ENCODE data around the gene JMJD8. TPM values are rescaled to one million over a fixed set of nuclear protein-coding genes. Genes with fewer than 3 reads are reported as not detected.

JMJD8 gene
- total RNA-seq, 2 experiments from 2014 or later, result 22.0 to 23.6 TPM

DNA sequence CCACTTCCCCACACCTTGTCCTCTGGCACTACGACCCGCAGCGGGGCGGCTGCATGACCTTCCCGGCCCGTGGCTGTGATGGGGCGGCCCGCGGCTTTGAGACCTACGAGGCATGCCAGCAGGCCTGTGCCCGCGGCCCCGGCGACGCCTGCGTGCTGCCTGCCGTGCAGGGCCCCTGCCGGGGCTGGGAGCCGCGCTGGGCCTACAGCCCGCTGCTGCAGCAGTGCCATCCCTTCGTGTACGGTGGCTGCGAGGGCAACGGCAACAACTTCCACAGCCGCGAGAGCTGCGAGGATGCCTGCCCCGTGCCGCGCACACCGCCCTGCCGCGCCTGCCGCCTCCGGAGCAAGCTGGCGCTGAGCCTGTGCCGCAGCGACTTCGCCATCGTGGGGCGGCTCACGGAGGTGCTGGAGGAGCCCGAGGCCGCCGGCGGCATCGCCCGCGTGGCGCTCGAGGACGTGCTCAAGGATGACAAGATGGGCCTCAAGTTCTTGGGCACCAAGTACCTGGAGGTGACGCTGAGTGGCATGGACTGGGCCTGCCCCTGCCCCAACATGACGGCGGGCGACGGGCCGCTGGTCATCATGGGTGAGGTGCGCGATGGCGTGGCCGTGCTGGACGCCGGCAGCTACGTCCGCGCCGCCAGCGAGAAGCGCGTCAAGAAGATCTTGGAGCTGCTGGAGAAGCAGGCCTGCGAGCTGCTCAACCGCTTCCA lies 50.6 kb downstream of the JMJD8 start:
- H3K36me3 ChIP-seq (ENCODE audit: insufficient read depth, low read length), result no peaks in the 10 kb centered on the region
- ChIA-PET CTCF (no interaction called here), POLR2A (no interaction called here)
- ATAC-seq (ENCODE audit: poor library complexity) (no peak), DNase-seq (no peak)
- no peaks in the 10 kb centered on the region for H3K27me3 ChIP-seq (ENCODE audit: control insufficient read depth in 1 of 2, insufficient read depth in 2 of 2, low read length in 2 of 2)
- H3K36me3 Mint-ChIP-seq (ENCODE audit: low read depth), result peaks cover 9% of the 10 kb centered on the region
- H3K4me1 ChIP-seq (ENCODE audit: insufficient read depth, low read length), result peaks cover 36% of the 10 kb centered on the region
- H3K4me1 Mint-ChIP-seq (ENCODE audit: low read depth), result peaks cover 8% of the 10 kb centered on the region
- H3K27me3 Mint-ChIP-seq, result peaks cover 6% of the 10 kb centered on the region
- H3K4me3 Mint-ChIP-seq, result peak overlapping the region; percentile 79
- H3K9me3 Mint-ChIP-seq, result no peaks in the 10 kb centered on the region
- no peak overlapping the region for H3K4me3 ChIP-seq (ENCODE audit: low read length)
- no peak overlapping the region for H3K27ac Mint-ChIP-seq
- H3K9me3 ChIP-seq (ENCODE audit: control insufficient read depth in 1 of 2, insufficient read depth in 1 of 2, low read length in 2 of 2), result peaks cover 0 to 10% of the 10 kb centered on the region in 2 experiments
- H3K27ac ChIP-seq (ENCODE audit: low read depth in 1 of 2, low read length in 2 of 2), result no peak overlapping the region
- intact Hi-C loops (cut with DNase I, micrococcal nuclease), result no loop called here
- TF ChIP-seq, protein P1, sequence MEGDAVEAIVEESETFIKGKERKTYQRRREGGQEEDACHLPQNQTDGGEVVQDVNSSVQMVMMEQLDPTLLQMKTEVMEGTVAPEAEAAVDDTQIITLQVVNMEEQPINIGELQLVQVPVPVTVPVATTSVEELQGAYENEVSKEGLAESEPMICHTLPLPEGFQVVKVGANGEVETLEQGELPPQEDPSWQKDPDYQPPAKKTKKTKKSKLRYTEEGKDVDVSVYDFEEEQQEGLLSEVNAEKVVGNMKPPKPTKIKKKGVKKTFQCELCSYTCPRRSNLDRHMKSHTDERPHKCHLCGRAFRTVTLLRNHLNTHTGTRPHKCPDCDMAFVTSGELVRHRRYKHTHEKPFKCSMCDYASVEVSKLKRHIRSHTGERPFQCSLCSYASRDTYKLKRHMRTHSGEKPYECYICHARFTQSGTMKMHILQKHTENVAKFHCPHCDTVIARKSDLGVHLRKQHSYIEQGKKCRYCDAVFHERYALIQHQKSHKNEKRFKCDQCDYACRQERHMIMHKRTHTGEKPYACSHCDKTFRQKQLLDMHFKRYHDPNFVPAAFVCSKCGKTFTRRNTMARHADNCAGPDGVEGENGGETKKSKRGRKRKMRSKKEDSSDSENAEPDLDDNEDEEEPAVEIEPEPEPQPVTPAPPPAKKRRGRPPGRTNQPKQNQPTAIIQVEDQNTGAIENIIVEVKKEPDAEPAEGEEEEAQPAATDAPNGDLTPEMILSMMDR (IDR thresholded peaks at IDR 0.05), result no peak

DNA sequence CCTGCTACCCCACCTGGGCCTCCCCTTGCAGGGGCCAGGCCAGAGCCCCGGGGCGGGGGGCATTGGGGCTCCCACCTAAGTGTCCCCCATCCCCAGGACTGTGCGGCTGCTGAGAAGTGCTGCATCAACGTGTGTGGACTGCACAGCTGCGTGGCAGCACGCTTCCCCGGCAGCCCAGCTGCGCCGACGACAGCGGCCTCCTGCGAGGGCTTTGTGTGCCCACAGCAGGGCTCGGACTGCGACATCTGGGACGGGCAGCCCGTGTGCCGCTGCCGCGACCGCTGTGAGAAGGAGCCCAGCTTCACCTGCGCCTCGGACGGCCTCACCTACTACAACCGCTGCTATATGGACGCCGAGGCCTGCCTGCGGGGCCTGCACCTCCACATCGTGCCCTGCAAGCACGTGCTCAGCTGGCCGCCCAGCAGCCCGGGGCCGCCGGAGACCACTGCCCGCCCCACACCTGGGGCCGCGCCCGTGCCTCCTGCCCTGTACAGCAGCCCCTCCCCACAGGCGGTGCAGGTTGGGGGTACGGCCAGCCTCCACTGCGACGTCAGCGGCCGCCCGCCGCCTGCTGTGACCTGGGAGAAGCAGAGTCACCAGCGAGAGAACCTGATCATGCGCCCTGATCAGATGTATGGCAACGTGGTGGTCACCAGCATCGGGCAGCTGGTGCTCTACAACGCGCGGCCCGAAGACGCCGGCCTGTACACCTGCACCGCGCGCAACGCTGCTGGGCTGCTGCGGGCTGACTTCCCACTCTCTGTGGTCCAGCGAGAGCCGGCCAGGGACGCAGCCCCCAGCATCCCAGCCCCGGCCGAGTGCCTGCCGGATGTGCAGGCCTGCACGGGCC lies 51.4 kb downstream of the JMJD8 start:
- Histone ChIP-seq H3K36me3 (ENCODE audit: insufficient read depth, low read length) (no peaks in the 10 kb centered on the region), H3K9me3 (ENCODE audit: control insufficient read depth in 1 of 2, insufficient read depth in 1 of 2, low read length in 2 of 2) (peaks cover 0 to 6% of the 10 kb centered on the region in 2 experiments), H3K27ac (ENCODE audit: low read depth in 1 of 2, low read length in 2 of 2) (no peak overlapping the region), H3K4me1 (ENCODE audit: insufficient read depth, low read length) (peaks cover 34% of the 10 kb centered on the region), H3K27me3 (ENCODE audit: control insufficient read depth in 1 of 2, insufficient read depth in 2 of 2, low read length in 2 of 2) (no peaks in the 10 kb centered on the region), H3K4me3 (ENCODE audit: low read length) (no peak overlapping the region)
- ATAC-seq (ENCODE audit: poor library complexity) (no peak), DNase-seq (peak in 1 of 14 experiments; percentile 42)
- ChIA-PET POLR2A (no interaction called here), CTCF (no interaction called here)
- no peak overlapping the region for H3K4me3 Mint-ChIP-seq
- H3K36me3 Mint-ChIP-seq (ENCODE audit: low read depth), result peaks cover 9% of the 10 kb centered on the region
- intact Hi-C loops (cut with DNase I, micrococcal nuclease), result no loop called here
- peaks cover 6% of the 10 kb centered on the region for H3K27me3 Mint-ChIP-seq
- no peaks in the 10 kb centered on the region for H3K9me3 Mint-ChIP-seq
- TF ChIP-seq, protein P1 (IDR thresholded peaks at IDR 0.05), result no peak
- H3K27ac Mint-ChIP-seq, result no peak overlapping the region
- peaks cover 8% of the 10 kb centered on the region for H3K4me1 Mint-ChIP-seq (ENCODE audit: low read depth)

DNA sequence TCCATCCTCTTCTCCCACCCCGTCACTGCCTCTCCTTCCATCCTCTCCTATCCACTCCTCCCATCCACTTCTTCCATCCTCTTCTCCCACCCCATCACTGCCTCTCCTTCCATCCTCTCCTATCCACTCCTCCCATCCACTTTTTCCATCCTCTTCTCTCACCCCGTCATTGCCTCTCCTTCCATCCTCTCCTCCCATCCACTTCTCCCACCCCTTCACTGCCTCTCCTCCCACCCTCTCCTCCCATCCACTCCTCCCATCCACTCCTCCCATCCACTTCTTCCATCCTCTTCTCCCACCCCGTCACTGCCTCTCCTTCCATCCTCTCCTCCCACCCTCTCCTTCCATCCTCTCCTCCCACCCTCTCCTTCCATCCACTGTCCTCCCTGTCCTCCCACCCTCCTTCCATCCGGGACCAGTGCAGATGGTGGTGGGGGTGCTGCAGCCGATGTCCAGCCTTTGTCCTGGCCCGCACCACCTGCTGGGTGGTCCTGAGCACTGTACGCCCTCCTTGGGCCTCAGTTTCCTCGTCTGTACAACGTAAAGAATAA lies 52.3 kb downstream of the JMJD8 start:
- ChIA-PET POLR2A (no interaction called here), CTCF (no interaction called here)
- no peaks in the 10 kb centered on the region for H3K9me3 ChIP-seq (ENCODE audit: control insufficient read depth in 1 of 2, insufficient read depth in 1 of 2, low read length in 2 of 2)
- Mint-ChIP-seq H3K9me3 (no peaks in the 10 kb centered on the region), H3K4me3 (no peak overlapping the region), H3K4me1 (ENCODE audit: low read depth) (peaks cover 7% of the 10 kb centered on the region), H3K27ac (no peak overlapping the region), H3K27me3 (peaks cover 6% of the 10 kb centered on the region), H3K36me3 (ENCODE audit: low read depth) (peaks cover 9% of the 10 kb centered on the region)
- DNase-seq (no peak), ATAC-seq (ENCODE audit: poor library complexity) (no peak)
- H3K36me3 ChIP-seq (ENCODE audit: insufficient read depth, low read length), result peaks cover 3% of the 10 kb centered on the region
- TF ChIP-seq, protein P1 (IDR thresholded peaks at IDR 0.05), result no peak
- peaks cover 28% of the 10 kb centered on the region for H3K4me1 ChIP-seq (ENCODE audit: insufficient read depth, low read length)
- H3K27me3 ChIP-seq (ENCODE audit: control insufficient read depth in 1 of 2, insufficient read depth in 2 of 2, low read length in 2 of 2), result no peaks in the 10 kb centered on the region
- intact Hi-C loops (cut with DNase I, micrococcal nuclease), result no loop called here
- no peak overlapping the region for H3K4me3 ChIP-seq (ENCODE audit: low read length)
- H3K27ac ChIP-seq (ENCODE audit: low read depth in 1 of 2, low read length in 2 of 2), result no peak overlapping the region

Other genes starting within 250 kb of the JMJD8 start
- gene CAPN15, start 156.6 kb downstream of the JMJD8 start, total RNA-seq, result 10 to 100 TPM; 35.5 to 36.9 TPM
- not detected for gene PRR35, start 123.9 kb downstream of the JMJD8 start, total RNA-seq
- gene NHLRC4, start 117.3 kb downstream of the JMJD8 start, total RNA-seq, result under 1 TPM; 0.45 to 0.55 TPM
- 10 to 100 TPM; 22.8 to 27.0 TPM for gene PIGQ, start 114.4 kb downstream of the JMJD8 start, total RNA-seq
- 1 to 10 TPM; 8.9 to 9.5 TPM for gene RAB40C, start 94.3 kb downstream of the JMJD8 start, total RNA-seq
- under 1 TPM; 0.64 to 0.99 TPM for gene WFIKKN1, start 53.3 kb downstream of the JMJD8 start, total RNA-seq
- gene METTL26, start 48.0 kb downstream of the JMJD8 start, total RNA-seq, result 10 to 100 TPM; 39.5 to 39.6 TPM
- 10 to 100 TPM; 11.4 to 14.6 TPM for gene MCRIP2, start 42.5 kb downstream of the JMJD8 start, total RNA-seq
- gene WDR90, start 35.0 kb downstream of the JMJD8 start, total RNA-seq, result 10 to 100 TPM in 1 of 2 experiments, 1 to 10 TPM in 1; 8.1 to 10.3 TPM
- 100 to 1,000 TPM; 202 to 209 TPM for gene RHOT2, start 16.2 kb downstream of the JMJD8 start, total RNA-seq
- gene RHBDL1, start 8.7 kb downstream of the JMJD8 start, total RNA-seq, result 1 to 10 TPM; 6.6 to 6.9 TPM
- 10 to 100 TPM; 46.9 to 53.9 TPM for gene STUB1, start 3.9 kb downstream of the JMJD8 start, total RNA-seq
- gene WDR24, start 6.1 kb upstream of the JMJD8 start, total RNA-seq, result 10 to 100 TPM; 12.1 to 12.6 TPM
- 10 to 100 TPM; 11.0 to 11.7 TPM for gene FBXL16, start 21.5 kb upstream of the JMJD8 start, total RNA-seq
- 1 to 10 TPM; 2.6 to 3.2 TPM for gene METRN, start 30.8 kb upstream of the JMJD8 start, total RNA-seq
- gene ANTKMT, start 36.8 kb upstream of the JMJD8 start, total RNA-seq, result 1 to 10 TPM; 8.1 TPM
- 1 to 10 TPM; 1.2 to 2.7 TPM for gene CCDC78, start 42.1 kb upstream of the JMJD8 start, total RNA-seq
- 1 to 10 TPM; 7.1 to 9.2 TPM for gene HAGHL, start 42.8 kb upstream of the JMJD8 start, total RNA-seq
- 10 to 100 TPM; 33.3 to 38.2 TPM for gene CIAO3, start 56.7 kb upstream of the JMJD8 start, total RNA-seq
- gene MSLN, start 76.4 kb upstream of the JMJD8 start, total RNA-seq, result not detected
- gene RPUSD1, start 104.0 kb upstream of the JMJD8 start, total RNA-seq, result 10 to 100 TPM; 12.8 to 15.0 TPM
- 10 to 100 TPM; 30.7 to 31.1 TPM for gene CHTF18, start 104.3 kb upstream of the JMJD8 start, total RNA-seq
- not detected for gene GNG13, start 116.4 kb upstream of the JMJD8 start, total RNA-seq

Data from CD4-positive, alpha-beta T cell (primary cell).